ENCODE measurements around the gene RASAL3. TPM values are rescaled to one million over a fixed set of nuclear protein-coding genes. Genes with fewer than 3 reads are reported as not detected.

The RASAL3 gene
- total RNA-seq, 1 experiment from 2014 or later = not detected

DNA sequence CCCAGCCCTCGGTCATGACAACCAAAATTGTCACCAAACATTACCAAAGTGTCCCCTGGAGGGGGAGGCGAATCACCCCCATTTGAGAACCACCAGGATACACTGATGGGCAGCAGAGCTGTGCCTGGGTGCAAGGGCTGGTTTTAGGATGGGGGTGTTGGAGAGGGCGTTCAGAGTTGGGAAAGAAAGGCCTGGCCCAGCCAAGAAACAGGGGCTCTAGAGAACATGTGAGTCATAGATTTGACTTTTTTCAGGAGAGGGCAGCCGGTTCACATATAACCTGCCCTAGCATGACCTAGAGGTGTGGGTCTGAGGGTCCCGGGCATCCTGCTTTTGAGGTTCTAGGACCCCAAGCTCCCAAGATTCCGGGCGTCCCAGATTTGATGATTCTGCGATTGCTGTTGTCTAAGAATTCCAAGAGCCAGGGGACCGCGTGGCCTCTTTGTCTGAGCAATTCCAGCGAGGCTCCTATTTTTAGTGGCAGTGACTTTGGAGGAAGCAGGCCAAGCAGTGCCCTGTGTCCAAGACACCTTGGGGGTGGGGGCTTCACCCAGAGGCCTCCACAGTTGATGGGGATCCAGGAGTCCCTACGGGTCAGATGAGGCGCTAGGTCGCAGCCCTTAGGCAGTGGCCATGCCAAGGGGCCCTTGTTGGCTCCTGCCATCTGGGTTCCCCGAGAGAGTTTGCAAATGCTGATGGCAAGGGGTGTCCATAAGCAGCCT is 19.7 kb downstream of the RASAL3 start:
- Mint-ChIP-seq H3K4me1 (ENCODE audit: insufficient read depth, unreplicated experiment) (peaks cover 13% of the 10 kb centered on the region), H3K27ac (ENCODE audit: low read depth, unreplicated experiment) (no peak overlapping the region), H3K36me3 (ENCODE audit: insufficient read depth, unreplicated experiment) (no peaks in the 10 kb centered on the region), H3K9me3 (ENCODE audit: unreplicated experiment) (no peaks in the 10 kb centered on the region), H3K4me3 (ENCODE audit: unreplicated experiment) (no peak overlapping the region), H3K27me3 (ENCODE audit: insufficient read depth, unreplicated experiment) (no peaks in the 10 kb centered on the region)
- intact Hi-C loops (cut with micrococcal nuclease) = no loop called here
- TF ChIP-seq CTCF (IDR thresholded peaks at IDR 0.05; ENCODE audit: unreplicated experiment) = no peak
- no TSS peak for BruUV-seq (replicated peaks)
- DNase-seq (ENCODE audit: unreplicated experiment) = no peak
- CTCF ChIA-PET = interaction anchor here (0.5 kb wide), 1 partner anchor 11 kb away, joined by 3 read pairs; no protein-coding TSS in a partner anchor
- POLR2A ChIA-PET = interaction anchor here (1.2 kb wide), 1 partner anchor 26 kb away, joined by 4 read pairs; the partner anchor contains the start of gene AKAP8L

DNA sequence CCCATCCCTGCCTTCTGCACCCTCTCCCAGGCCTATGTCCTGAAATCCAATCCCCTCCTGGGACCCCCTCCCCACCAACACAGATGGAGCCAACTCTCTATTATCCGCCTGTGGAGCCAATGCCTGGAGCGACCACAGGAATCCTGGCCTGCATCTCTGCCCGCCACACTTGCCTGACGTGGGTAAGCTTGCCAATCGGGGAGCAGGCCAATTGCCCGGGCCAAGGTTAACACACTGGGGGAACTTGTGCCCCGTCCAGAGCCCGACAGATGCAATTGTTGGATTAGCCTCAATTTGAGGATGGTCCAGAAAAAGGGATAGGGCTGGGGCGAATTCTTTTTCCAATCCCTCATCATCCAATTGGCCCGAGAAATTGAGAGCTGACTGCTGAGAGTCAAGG is 20.5 kb downstream of the RASAL3 start:
- H3K36me3 Mint-ChIP-seq (ENCODE audit: insufficient read depth, unreplicated experiment) = no peaks in the 10 kb centered on the region
- intact Hi-C loops (cut with micrococcal nuclease) = no loop called here
- no peak overlapping the region for H3K4me3 Mint-ChIP-seq (ENCODE audit: unreplicated experiment)
- DNase-seq (ENCODE audit: unreplicated experiment) = no peak
- BruUV-seq (replicated peaks) = no TSS peak
- no peak for TF ChIP-seq CTCF (IDR thresholded peaks at IDR 0.05; ENCODE audit: unreplicated experiment)
- CTCF ChIA-PET = no interaction called here
- POLR2A ChIA-PET = interaction anchor here (1.2 kb wide), 1 partner anchor 25 kb away, joined by 4 read pairs; the partner anchor contains the start of gene AKAP8L
- no peaks in the 10 kb centered on the region for H3K27me3 Mint-ChIP-seq (ENCODE audit: insufficient read depth, unreplicated experiment)
- no peak overlapping the region for H3K27ac Mint-ChIP-seq (ENCODE audit: low read depth, unreplicated experiment)
- no peaks in the 10 kb centered on the region for H3K9me3 Mint-ChIP-seq (ENCODE audit: unreplicated experiment)
- peaks cover 11% of the 10 kb centered on the region for H3K4me1 Mint-ChIP-seq (ENCODE audit: insufficient read depth, unreplicated experiment)

DNA sequence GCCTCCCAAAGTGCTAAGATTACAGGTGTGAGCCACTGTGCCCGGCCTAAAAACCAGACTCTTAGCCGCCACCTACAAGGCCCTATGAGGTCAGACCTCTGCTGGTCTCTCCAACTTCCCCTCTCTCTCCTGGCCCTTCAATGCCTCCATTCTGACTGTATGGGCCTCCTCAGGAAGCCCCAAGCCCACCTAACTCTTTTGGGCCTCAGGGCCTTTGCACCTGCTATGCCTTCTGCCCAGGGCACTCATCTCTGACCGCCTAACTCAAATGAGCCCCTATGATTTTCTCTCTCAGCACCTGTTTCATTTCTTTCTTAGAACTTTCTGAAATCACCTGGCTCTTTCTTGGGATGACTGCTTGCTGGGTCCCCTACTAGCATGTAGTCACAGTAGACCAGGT is 21.0 kb downstream of the RASAL3 start:
- BruUV-seq (replicated peaks) = no TSS peak

More for the DNA sequence above, 21.0 kb downstream of the RASAL3 start:
- no peak overlapping the region for H3K27ac Mint-ChIP-seq (ENCODE audit: low read depth, unreplicated experiment)
- ChIA-PET POLR2A (interaction anchor here (1.2 kb wide), 1 partner anchor 24 kb away, joined by 4 read pairs; the partner anchor contains the start of gene AKAP8L), CTCF (no interaction called here)
- H3K4me1 Mint-ChIP-seq (ENCODE audit: insufficient read depth, unreplicated experiment) = peaks cover 6% of the 10 kb centered on the region
- no peak for TF ChIP-seq CTCF (IDR thresholded peaks at IDR 0.05; ENCODE audit: unreplicated experiment)
- no peaks in the 10 kb centered on the region for H3K27me3 Mint-ChIP-seq (ENCODE audit: insufficient read depth, unreplicated experiment)
- H3K9me3 Mint-ChIP-seq (ENCODE audit: unreplicated experiment) = no peaks in the 10 kb centered on the region
- intact Hi-C loops (cut with micrococcal nuclease) = no loop called here
- no peaks in the 10 kb centered on the region for H3K36me3 Mint-ChIP-seq (ENCODE audit: insufficient read depth, unreplicated experiment)
- no peak for DNase-seq (ENCODE audit: unreplicated experiment)
- H3K4me3 Mint-ChIP-seq (ENCODE audit: unreplicated experiment) = no peak overlapping the region

All from MCF 10A (cell line).